NT2/D1 (cell line): ENCODE measurements around the gene SLC7A14.

ENCODE experiments used
- YY1 ChIP-seq: IDR thresholded peaks from 2 replicates; pipeline ENCODE4 v1.6.1; 2011; ENCODE audit not compliant: insufficient read length, insufficient read depth
- ZNF274 ChIP-seq: IDR thresholded peaks from 2 replicates; pipeline ENCODE4 v1.6.1; 2011; ENCODE audit warnings: mild to moderate bottlenecking, low read depth, low read length

DNA sequence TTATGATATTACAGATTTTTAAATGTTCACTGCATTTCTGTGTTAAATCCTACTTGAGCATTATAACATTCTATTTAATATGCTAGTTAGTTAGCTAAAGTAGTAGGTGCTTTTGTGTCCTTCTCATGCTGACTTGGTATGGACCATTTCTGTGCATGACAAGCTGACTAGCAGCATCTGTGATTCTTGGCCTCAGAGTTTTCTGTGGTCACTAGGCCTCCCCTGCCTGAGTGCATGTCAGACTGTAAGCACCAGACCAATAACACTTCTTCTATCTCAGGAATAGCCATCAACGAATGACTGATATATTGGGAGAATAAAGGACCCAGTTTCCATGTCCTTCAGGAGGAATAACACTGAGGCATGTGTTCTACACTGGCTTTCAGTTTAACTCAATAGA lies 22.6 kb upstream of the SLC7A14 start:
- TF ChIP-seq YY1 (no peak), ZNF274 (no peak)
